Stimulated activated naive CD4-positive, alpha-beta T cell (primary cell): ENCODE measurements around the gene FXYD3.

Experiments used
- DNase-seq, 6 experiments: peaks; one replicate each; lab custom pipeline; 2025; lab: John Stamatoyannopoulos, UW

FXYD3 gene

GRCh38 chr19:35115177-35115951 is at the start of gene FXYD3:
Gene FXYD3 (plus strand): TSS chr19:35115823. CDS start chr19:35119377, 3,554 bp downstream.
- DNase-seq: no peak

- DNase-seq: no peak
Observed at GRCh38 chr19:35066121-35066520, 49.5 kb upstream of the FXYD3 start.

- peak; percentile 68 to 90 (median 81) for DNase-seq
Observed at GRCh38 chr19:35066691-35067563, 48.7 kb upstream of the FXYD3 start.

GRCh38 chr19:35068941-35069634 is 46.5 kb upstream of the FXYD3 start:
- DNase-seq: no peak

GRCh38 chr19:35069696-35070095 is 45.9 kb upstream of the FXYD3 start:
- DNase-seq: no peak

GRCh38 chr19:35070471-35070870 is 45.2 kb upstream of the FXYD3 start:
- DNase-seq: no peak

- no peak for DNase-seq
Observed at GRCh38 chr19:35073516-35073915, 42.1 kb upstream of the FXYD3 start.

- DNase-seq: no peak
Observed at GRCh38 chr19:35073941-35074340, 41.7 kb upstream of the FXYD3 start.

GRCh38 chr19:35074426-35075201 is 41.0 kb upstream of the FXYD3 start:
- DNase-seq: no peak

- DNase-seq: no peak
Observed at GRCh38 chr19:35075202-35076025, 40.2 kb upstream of the FXYD3 start.

GRCh38 chr19:35076026-35076370 is 39.6 kb upstream of the FXYD3 start:
- no peak for DNase-seq

GRCh38 chr19:35076657-35077056 is 39.0 kb upstream of the FXYD3 start:
- no peak for DNase-seq

- DNase-seq: no peak
Observed at GRCh38 chr19:35077411-35078223, 38.0 kb upstream of the FXYD3 start.

GRCh38 chr19:35079826-35080225 is 35.8 kb upstream of the FXYD3 start:
- DNase-seq: no peak

GRCh38 chr19:35080613-35081170 is 34.9 kb upstream of the FXYD3 start:
- DNase-seq: no peak

- DNase-seq: no peak
Observed at GRCh38 chr19:35081201-35081600, 34.4 kb upstream of the FXYD3 start.

GRCh38 chr19:35083691-35084508 is 31.7 kb upstream of the FXYD3 start:
- DNase-seq: no peak

- DNase-seq: no peak
Observed at GRCh38 chr19:35084509-35084762, 31.2 kb upstream of the FXYD3 start.

- DNase-seq: no peak
Observed at GRCh38 chr19:35085947-35086346, 29.7 kb upstream of the FXYD3 start.
